ENCODE data around the gene RTKN2.

The RTKN2 gene

DNA sequence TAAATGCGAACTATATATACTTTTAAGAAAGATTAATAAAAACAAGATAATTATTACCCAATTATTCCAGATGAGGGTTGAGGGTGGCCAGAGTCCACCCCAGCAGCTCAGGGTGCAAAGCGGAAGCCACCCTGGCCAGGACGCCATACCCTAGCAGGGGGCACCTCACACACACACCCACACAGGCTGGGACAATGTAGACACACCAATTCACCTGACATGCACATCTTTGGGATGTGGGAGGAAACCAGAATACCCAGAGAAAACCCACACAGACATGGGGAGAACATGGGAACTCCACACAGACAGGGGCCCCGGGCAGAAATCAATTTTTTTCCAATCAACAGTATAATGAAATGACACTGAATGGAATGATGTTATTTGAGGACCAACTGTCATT lies 86.0 kb downstream of the RTKN2 start:
- no peak for TF ChIP-seq EZH2phosphoT487 (conservative IDR thresholded peaks at IDR 0.05; ENCODE audit: low read length)
- TF ChIP-seq CTCF (IDR thresholded peaks at IDR 0.05; ENCODE audit: insufficient read depth, low read length, poor library complexity, severe bottlenecking), result no peak

GRCh38 chr10:62182171-62182570 lies 86.5 kb downstream of the RTKN2 start:
- H3K9ac ChIP-seq (ENCODE audit: low read length), result no peak overlapping the region
- peaks cover 10% of the 10 kb centered on the region; the same call in 1 of the 2 replicates for H3K36me3 ChIP-seq (ENCODE audit: low read length)
- H2AFZ ChIP-seq (ENCODE audit: low read depth, low read length, severe bottlenecking), result no peak overlapping the region
- no peak overlapping the region for H3K4me2 ChIP-seq (ENCODE audit: low read depth, low read length, poor library complexity, severe bottlenecking)
- no peaks in the 10 kb centered on the region for H3K79me2 ChIP-seq (ENCODE audit: insufficient read depth, low read length)
- H3K9me3 ChIP-seq (ENCODE audit: insufficient read depth, low read length), result no peaks in the 10 kb centered on the region
- no peaks in the 10 kb centered on the region for H4K20me1 ChIP-seq (ENCODE audit: low read depth, low read length)
- no peaks in the 10 kb centered on the region for H3K27me3 ChIP-seq (ENCODE audit: low read length)
- TF ChIP-seq EZH2phosphoT487 (conservative IDR thresholded peaks at IDR 0.05; ENCODE audit: low read length) (no peak), CTCF (IDR thresholded peaks at IDR 0.05; ENCODE audit: insufficient read depth, low read length, poor library complexity, severe bottlenecking) (no peak)
- H3K4me3 ChIP-seq (ENCODE audit: insufficient read depth, low read length, poor library complexity, severe bottlenecking), result no peak overlapping the region
- H3K9me2 ChIP-seq (replicated peaks; ENCODE audit: insufficient read depth, low read length), result no peaks in the 10 kb centered on the region
- no peak overlapping the region for H3K27ac ChIP-seq (ENCODE audit: low read depth, low read length)
- peaks cover 15% of the 10 kb centered on the region for H3F3A ChIP-seq (ENCODE audit: insufficient read depth)

More for the DNA sequence above, 86.0 kb downstream of the RTKN2 start:
- Histone ChIP-seq H3F3A (ENCODE audit: insufficient read depth) (peaks cover 15% of the 10 kb centered on the region), H3K27ac (ENCODE audit: low read depth, low read length) (no peak overlapping the region), H3K4me2 (ENCODE audit: low read depth, low read length, poor library complexity, severe bottlenecking) (no peak overlapping the region), H3K36me3 (ENCODE audit: low read length) (peaks cover 10% of the 10 kb centered on the region; the same call in 1 of the 2 replicates), H3K27me3 (ENCODE audit: low read length) (no peaks in the 10 kb centered on the region), H3K9ac (ENCODE audit: low read length) (no peak overlapping the region), H3K9me2 (replicated peaks; ENCODE audit: insufficient read depth, low read length) (no peaks in the 10 kb centered on the region), H3K9me3 (ENCODE audit: insufficient read depth, low read length) (no peaks in the 10 kb centered on the region), H2AFZ (ENCODE audit: low read depth, low read length, severe bottlenecking) (no peak overlapping the region), H3K79me2 (ENCODE audit: insufficient read depth, low read length) (no peaks in the 10 kb centered on the region), H3K4me3 (ENCODE audit: insufficient read depth, low read length, poor library complexity, severe bottlenecking) (no peak overlapping the region), H4K20me1 (ENCODE audit: low read depth, low read length) (no peaks in the 10 kb centered on the region)

- no peaks in the 10 kb centered on the region for H3K9me2 ChIP-seq (replicated peaks; ENCODE audit: insufficient read depth, low read length)
- no peak overlapping the region for H3K4me2 ChIP-seq (ENCODE audit: low read depth, low read length, poor library complexity, severe bottlenecking)
- H2AFZ ChIP-seq (ENCODE audit: low read depth, low read length, severe bottlenecking), result no peak overlapping the region
- no peaks in the 10 kb centered on the region for H3K27me3 ChIP-seq (ENCODE audit: low read length)
- no peaks in the 10 kb centered on the region for H4K20me1 ChIP-seq (ENCODE audit: low read depth, low read length)
- no peak overlapping the region for H3K27ac ChIP-seq (ENCODE audit: low read depth, low read length)
- H3K9ac ChIP-seq (ENCODE audit: low read length), result no peak overlapping the region
- no peak overlapping the region for H3K4me3 ChIP-seq (ENCODE audit: insufficient read depth, low read length, poor library complexity, severe bottlenecking)
- H3K79me2 ChIP-seq (ENCODE audit: insufficient read depth, low read length), result no peaks in the 10 kb centered on the region
- no peak for TF ChIP-seq EZH2phosphoT487 (conservative IDR thresholded peaks at IDR 0.05; ENCODE audit: low read length)
- no peak for TF ChIP-seq CTCF (IDR thresholded peaks at IDR 0.05; ENCODE audit: insufficient read depth, low read length, poor library complexity, severe bottlenecking)
- peaks cover 10% of the 10 kb centered on the region; the same call in 1 of the 2 replicates for H3K36me3 ChIP-seq (ENCODE audit: low read length)
- H3K9me3 ChIP-seq (ENCODE audit: insufficient read depth, low read length), result no peaks in the 10 kb centered on the region
- H3F3A ChIP-seq (ENCODE audit: insufficient read depth), result peaks cover 18% of the 10 kb centered on the region
Observed at GRCh38 chr10:62180677-62181076, 88.0 kb downstream of the RTKN2 start.

Data from SU-DHL-6 (cell line).